MCF 10A (cell line): ENCODE measurements around the gene ZDHHC8. TPM values are rescaled to one million over a fixed set of nuclear protein-coding genes. Genes with fewer than 3 reads are reported as not detected.
A peak's percentile ranks its signal among the peaks of the same experiment; 100 is the strongest.

ENCODE experiments used
- BruUV-seq: library from RNA; stranded (reverse); fragments of 400-500 nt; replicated peaks from 2 replicates; lab custom pipeline; 2021; lab: Mats Ljungman, UMichigan
- CTCF ChIA-PET: fragments of 300-600 bp; sonication (Branson Sonifier 250); formaldehyde crosslinking; extraction: SDS; loops from one replicate; lab custom pipeline; 2021; ENCODE audit warnings: antibody characterized with exemption, inconsistent platforms; lab: Yijun Ruan, JAX
- POLR2A ChIA-PET: fragments of 300-600, 350-650 bp; sonication (Branson Sonifier 250); formaldehyde crosslinking; extraction: SDS; loops from one replicate; lab custom pipeline; 2020; ENCODE audit warnings: antibody characterized with exemption, inconsistent platforms; lab: Yijun Ruan, JAX
- DNase-seq: peaks from one replicate; pipeline ENCODE4 v3.0.0-alpha.2; 2018; ENCODE audit not compliant: unreplicated experiment
- H3K27ac Mint-ChIP-seq: one replicate; pipeline ENCODE4 v1.8.0; 2022; ENCODE audit warnings: mild to moderate bottlenecking, low read depth, mixed read lengths; ENCODE audit not compliant: unreplicated experiment
- H3K27me3 Mint-ChIP-seq: one replicate; pipeline ENCODE4 v1.8.0; 2022; ENCODE audit warnings: mixed read lengths; ENCODE audit not compliant: insufficient read depth, unreplicated experiment
- H3K36me3 Mint-ChIP-seq: one replicate; pipeline ENCODE4 v1.8.0; 2022; ENCODE audit warnings: mild to moderate bottlenecking, moderate library complexity, mixed read lengths; ENCODE audit not compliant: insufficient read depth, unreplicated experiment
- H3K4me1 Mint-ChIP-seq: one replicate; pipeline ENCODE4 v1.8.0; 2022; ENCODE audit warnings: mixed read lengths; ENCODE audit not compliant: insufficient read depth, unreplicated experiment
- H3K4me3 Mint-ChIP-seq: one replicate; pipeline ENCODE4 v1.8.0; 2022; ENCODE audit warnings: mild to moderate bottlenecking, moderate library complexity, mixed read lengths; ENCODE audit not compliant: unreplicated experiment
- H3K9me3 Mint-ChIP-seq: one replicate; pipeline ENCODE4 v1.8.0; 2022; ENCODE audit warnings: mixed read lengths; ENCODE audit not compliant: unreplicated experiment
- intact Hi-C: fragments of 100-400 bp; cut with micrococcal nuclease; formaldehyde crosslinking; loops from 2 replicates; pipeline ENCODE4 v1.14.1; 2022
- total RNA-seq: library from RNA; stranded (reverse); gene quantifications from 2 replicates; pipeline ENCODE4 v1.2.3, GENCODE V29; 2022
- TF ChIP-seq, protein P1 (sequence below): fragments of 200-600 bp; IDR thresholded peaks from one replicate; pipeline ENCODE4 v1.8.0; 2022; ENCODE audit warnings: antibody characterized with exemption, mild to moderate bottlenecking; ENCODE audit not compliant: unreplicated experiment

ZDHHC8 gene
- total RNA-seq, 1 experiment from 2014 or later: 44.8 TPM

DNA sequence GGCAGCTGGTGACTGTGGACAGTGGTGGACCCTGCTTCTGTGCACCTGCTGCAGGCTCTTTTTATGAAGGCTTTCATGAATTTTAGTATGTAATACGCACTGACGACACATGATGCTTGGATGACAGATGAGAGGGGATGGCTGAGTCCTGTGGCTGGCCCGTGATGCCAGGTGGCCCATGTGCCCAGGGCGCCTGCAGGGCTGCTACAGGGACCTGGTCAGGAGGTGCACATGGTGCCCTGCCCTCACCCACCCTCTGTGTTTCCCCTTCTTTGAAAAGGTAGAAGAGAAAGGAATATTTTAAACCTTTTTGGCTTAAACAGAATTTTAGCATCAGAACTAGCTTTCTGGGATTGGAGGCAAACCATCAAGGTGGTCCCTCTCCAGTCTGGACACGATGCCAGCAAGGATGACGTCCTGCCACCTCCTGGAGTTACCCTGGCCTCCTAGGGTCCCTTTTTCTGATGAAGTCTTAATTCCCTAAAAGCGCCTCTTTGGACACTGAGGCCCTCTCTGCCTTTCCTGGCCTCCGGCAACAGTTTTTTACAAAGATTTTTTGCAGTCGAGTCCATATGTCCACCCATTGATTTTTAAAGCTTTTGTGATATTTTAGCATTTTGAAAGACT, 21.1 kb upstream of the ZDHHC8 start:
- Mint-ChIP-seq H3K4me1 (peaks cover 4% of the 10 kb centered on the region), H3K9me3 (no peaks in the 10 kb centered on the region), H3K27me3 (no peaks in the 10 kb centered on the region), H3K4me3 (no peak overlapping the region), H3K36me3 (peaks cover 76% of the 10 kb centered on the region), H3K27ac (no peak overlapping the region)
- intact Hi-C loops: loop anchor here (10.0 kb wide), 1 partner anchor 136 kb away; no protein-coding TSS in a partner anchor
- ChIA-PET POLR2A (interaction anchor here (0.7 kb wide), 1 partner anchor 466 kb away, joined by 3 read pairs; no protein-coding TSS in a partner anchor), CTCF (interaction anchor here (0.6 kb wide), 1 partner anchor 103 kb away, joined by 3 read pairs; no protein-coding TSS in a partner anchor)
- TF ChIP-seq, protein P1, sequence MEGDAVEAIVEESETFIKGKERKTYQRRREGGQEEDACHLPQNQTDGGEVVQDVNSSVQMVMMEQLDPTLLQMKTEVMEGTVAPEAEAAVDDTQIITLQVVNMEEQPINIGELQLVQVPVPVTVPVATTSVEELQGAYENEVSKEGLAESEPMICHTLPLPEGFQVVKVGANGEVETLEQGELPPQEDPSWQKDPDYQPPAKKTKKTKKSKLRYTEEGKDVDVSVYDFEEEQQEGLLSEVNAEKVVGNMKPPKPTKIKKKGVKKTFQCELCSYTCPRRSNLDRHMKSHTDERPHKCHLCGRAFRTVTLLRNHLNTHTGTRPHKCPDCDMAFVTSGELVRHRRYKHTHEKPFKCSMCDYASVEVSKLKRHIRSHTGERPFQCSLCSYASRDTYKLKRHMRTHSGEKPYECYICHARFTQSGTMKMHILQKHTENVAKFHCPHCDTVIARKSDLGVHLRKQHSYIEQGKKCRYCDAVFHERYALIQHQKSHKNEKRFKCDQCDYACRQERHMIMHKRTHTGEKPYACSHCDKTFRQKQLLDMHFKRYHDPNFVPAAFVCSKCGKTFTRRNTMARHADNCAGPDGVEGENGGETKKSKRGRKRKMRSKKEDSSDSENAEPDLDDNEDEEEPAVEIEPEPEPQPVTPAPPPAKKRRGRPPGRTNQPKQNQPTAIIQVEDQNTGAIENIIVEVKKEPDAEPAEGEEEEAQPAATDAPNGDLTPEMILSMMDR: no peak
- DNase-seq: no peak
- no TSS peak for BruUV-seq

DNA sequence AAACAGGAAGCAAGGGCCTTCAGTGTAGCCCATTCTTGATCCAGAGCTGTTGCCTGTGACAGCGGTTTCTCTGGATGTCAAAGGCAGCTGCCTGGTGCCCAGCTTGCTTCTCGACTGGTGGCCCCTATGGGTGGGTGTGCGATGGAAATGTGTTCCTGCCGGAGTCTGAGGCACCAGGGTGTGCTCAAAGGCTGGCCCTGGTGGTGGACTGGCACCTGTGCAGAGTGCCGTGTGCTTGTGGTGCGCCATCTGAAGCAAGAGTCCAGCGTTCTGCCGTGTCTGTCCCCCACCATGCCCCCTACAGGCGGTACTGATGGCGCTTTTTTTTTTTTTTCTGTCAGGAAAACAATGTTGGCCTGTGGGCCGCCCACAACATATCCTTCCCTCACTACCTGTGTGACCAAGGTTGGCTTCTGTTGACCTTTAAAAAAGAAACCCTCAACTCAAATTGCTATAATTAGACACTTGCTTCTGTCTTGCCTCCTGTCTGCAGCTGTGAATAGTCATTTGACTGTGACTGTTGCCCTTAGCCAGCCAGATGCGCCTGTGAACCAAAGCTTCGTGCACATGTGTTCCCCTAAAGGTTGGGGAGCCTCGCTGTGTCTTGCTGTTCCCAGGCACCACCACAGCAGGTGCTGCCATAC, 20.4 kb upstream of the ZDHHC8 start:
- Mint-ChIP-seq H3K4me1 (peaks cover 5% of the 10 kb centered on the region), H3K27me3 (no peaks in the 10 kb centered on the region), H3K27ac (no peak overlapping the region), H3K9me3 (no peaks in the 10 kb centered on the region), H3K36me3 (peaks cover 74% of the 10 kb centered on the region), H3K4me3 (no peak overlapping the region)
- intact Hi-C loops: loop anchor here (10.0 kb wide), 1 partner anchor 136 kb away; no protein-coding TSS in a partner anchor
- TF ChIP-seq, protein P1: no peak
- POLR2A ChIA-PET: interaction anchor here (0.7 kb wide), 1 partner anchor 467 kb away, joined by 3 read pairs; no protein-coding TSS in a partner anchor
- BruUV-seq: no TSS peak
- DNase-seq: peak; percentile 27
- CTCF ChIA-PET: interaction anchor here (0.7 kb wide), 1 partner anchor 50 kb away, joined by 5 read pairs; no protein-coding TSS in a partner anchor

DNA sequence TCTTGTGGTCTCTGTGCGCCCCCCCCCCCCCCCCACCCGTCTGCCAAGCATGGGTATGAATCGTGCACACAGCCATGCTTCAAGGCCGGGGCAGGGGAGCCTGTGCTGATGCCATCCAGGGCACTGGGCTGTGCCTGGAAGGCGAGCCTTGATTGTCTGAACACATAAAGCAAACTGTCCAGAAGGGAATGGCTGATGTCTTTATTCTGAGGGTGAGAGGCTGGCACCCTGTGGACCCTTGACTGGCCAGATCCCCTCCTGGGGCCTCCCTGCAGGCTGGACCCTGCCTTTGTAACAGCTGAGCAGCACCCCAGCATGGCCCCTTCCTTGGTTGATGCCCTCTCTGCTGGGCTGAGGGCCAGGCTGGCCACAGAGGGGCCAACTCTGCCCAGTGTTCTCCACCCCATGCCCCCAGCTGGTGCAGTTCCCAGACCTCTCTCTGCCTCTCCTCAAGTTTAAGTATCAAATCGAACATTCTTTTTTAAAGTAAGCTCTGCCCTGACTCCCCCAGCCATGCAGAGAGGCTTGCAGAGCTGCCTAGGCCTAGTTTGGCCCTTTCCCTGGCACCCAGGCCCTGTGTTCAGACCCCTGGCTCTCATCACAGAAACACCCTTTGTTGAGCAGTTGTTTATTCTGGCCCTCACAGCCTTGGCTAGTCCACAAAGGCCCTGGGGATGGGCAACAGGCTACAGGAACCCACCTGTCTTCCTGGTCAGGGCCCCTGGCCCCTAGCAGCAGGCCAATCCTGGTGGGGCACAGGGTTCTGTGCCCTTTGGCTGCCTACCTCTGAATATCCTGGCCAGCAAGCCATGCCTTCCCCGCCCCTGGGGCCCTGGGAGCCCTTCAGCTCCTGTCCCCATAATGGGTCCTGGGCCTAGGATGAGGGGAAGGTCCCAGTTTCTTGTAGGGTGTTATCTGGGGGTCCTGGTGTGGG, 19.6 kb upstream of the ZDHHC8 start:
- CTCF ChIA-PET: interaction anchor here (0.7 kb wide), 1 partner anchor 51 kb away, joined by 5 read pairs; no protein-coding TSS in a partner anchor
- H3K27ac Mint-ChIP-seq: no peak overlapping the region

More for the DNA sequence above, 19.6 kb upstream of the ZDHHC8 start:
- intact Hi-C loops: loop anchor here (10.0 kb wide), 1 partner anchor 137 kb away; no protein-coding TSS in a partner anchor
- TF ChIP-seq, protein P1: no peak
- H3K27me3 Mint-ChIP-seq: no peaks in the 10 kb centered on the region
- POLR2A ChIA-PET: interaction anchor here (0.7 kb wide), 1 partner anchor 98 kb away, joined by 3 read pairs; no protein-coding TSS in a partner anchor
- BruUV-seq: no TSS peak
- H3K4me3 Mint-ChIP-seq: no peak overlapping the region
- DNase-seq: no peak
- peaks cover 5% of the 10 kb centered on the region for H3K4me1 Mint-ChIP-seq
- peaks cover 66% of the 10 kb centered on the region for H3K36me3 Mint-ChIP-seq
- no peaks in the 10 kb centered on the region for H3K9me3 Mint-ChIP-seq
